ENCODE measurements around the gene SMYD1.

The SMYD1 gene

GRCh38 chr2:88058191-88058590, 9.4 kb upstream of the SMYD1 start:
- Histone ChIP-seq H3K27ac (no peak overlapping the region), H3K36me3 (replicated peaks) (no peaks in the 10 kb centered on the region), H3K4me3 (ENCODE audit: low read depth, low read length) (no peak overlapping the region), H3K27me3 (replicated peaks) (no peaks in the 10 kb centered on the region)
- TF ChIP-seq CTCF (IDR thresholded peaks at IDR 0.05; ENCODE audit: low read depth, low read length, missing control alignments), result no peak
- no peak for DNase-seq
- in situ Hi-C loops (cut with HindIII; ENCODE audit: low pct_ligation_motif_present, low sequenced_read_pairs), result no loop called here

- Histone ChIP-seq H3K4me3 (ENCODE audit: low read depth, low read length) (no peak overlapping the region), H3K27me3 (replicated peaks) (no peaks in the 10 kb centered on the region), H3K36me3 (replicated peaks) (no peaks in the 10 kb centered on the region), H3K27ac (no peak overlapping the region)
- in situ Hi-C loops (cut with HindIII; ENCODE audit: low pct_ligation_motif_present, low sequenced_read_pairs), result no loop called here
- TF ChIP-seq CTCF (IDR thresholded peaks at IDR 0.05; ENCODE audit: low read depth, low read length, missing control alignments), result peak; percentile 84
- peak; percentile 5 for DNase-seq
Observed at GRCh38 chr2:88059979-88060906, 7.4 kb upstream of the SMYD1 start.

GRCh38 chr2:88060907-88061275, 6.7 kb upstream of the SMYD1 start:
- DNase-seq, result no peak
- Histone ChIP-seq H3K27ac (no peak overlapping the region), H3K36me3 (replicated peaks) (no peaks in the 10 kb centered on the region), H3K4me3 (ENCODE audit: low read depth, low read length) (no peak overlapping the region), H3K27me3 (replicated peaks) (no peaks in the 10 kb centered on the region)
- in situ Hi-C loops (cut with HindIII; ENCODE audit: low pct_ligation_motif_present, low sequenced_read_pairs), result no loop called here
- no peak for TF ChIP-seq CTCF (IDR thresholded peaks at IDR 0.05; ENCODE audit: low read depth, low read length, missing control alignments)

GRCh38 chr2:88061295-88061694, 6.3 kb upstream of the SMYD1 start:
- no peak for DNase-seq
- in situ Hi-C loops (cut with HindIII; ENCODE audit: low pct_ligation_motif_present, low sequenced_read_pairs), result no loop called here
- no peaks in the 10 kb centered on the region for H3K27me3 ChIP-seq (replicated peaks)
- no peak for TF ChIP-seq CTCF (IDR thresholded peaks at IDR 0.05; ENCODE audit: low read depth, low read length, missing control alignments)
- no peak overlapping the region for H3K27ac ChIP-seq
- no peaks in the 10 kb centered on the region for H3K36me3 ChIP-seq (replicated peaks)
- H3K4me3 ChIP-seq (ENCODE audit: low read depth, low read length), result no peak overlapping the region

GRCh38 chr2:88066543-88066942, 1.1 kb upstream of the SMYD1 start:
- Histone ChIP-seq H3K27ac (no peak overlapping the region), H3K4me3 (ENCODE audit: low read depth, low read length) (no peak overlapping the region), H3K27me3 (replicated peaks) (no peaks in the 10 kb centered on the region), H3K36me3 (replicated peaks) (no peaks in the 10 kb centered on the region)
- DNase-seq, result no peak
- no peak for TF ChIP-seq CTCF (IDR thresholded peaks at IDR 0.05; ENCODE audit: low read depth, low read length, missing control alignments)
- in situ Hi-C loops (cut with HindIII; ENCODE audit: low pct_ligation_motif_present, low sequenced_read_pairs), result no loop called here

- DNase-seq, result no peak
- Histone ChIP-seq H3K27ac (no peak overlapping the region), H3K4me3 (ENCODE audit: low read depth, low read length) (no peak overlapping the region), H3K36me3 (replicated peaks) (no peaks in the 10 kb centered on the region), H3K27me3 (replicated peaks) (no peaks in the 10 kb centered on the region)
- in situ Hi-C loops (cut with HindIII; ENCODE audit: low pct_ligation_motif_present, low sequenced_read_pairs), result no loop called here
- no peak for TF ChIP-seq CTCF (IDR thresholded peaks at IDR 0.05; ENCODE audit: low read depth, low read length, missing control alignments)
Observed at GRCh38 chr2:88067189-88067588, 436 bp upstream of the SMYD1 start.
